Measurements from ENCODE around the gene NTNG2. TPM values are rescaled to one million over a fixed set of nuclear protein-coding genes. Genes with fewer than 3 reads are reported as not detected.
"Not testable (repeated sequence)": the region's sequence is repeated elsewhere in the genome, so short reads cannot be mapped to it uniquely, and the experiment has no call there.

Gene NTNG2
- total RNA-seq, 4 donors from 2014 or later: 1.4 to 4.4 TPM; not detected in 2

GRCh38 chr9:132129535-132129934 is 32.3 kb upstream of the NTNG2 start:
- no peaks in the 10 kb centered on the region for H3K27me3 ChIP-seq
- no peak overlapping the region for H3K27ac ChIP-seq
- intact Hi-C loops (cut with DNase I; ENCODE audit: low total_unique reads): no loop called here
- no peak overlapping the region for H3K4me3 ChIP-seq
- no peak for DNase-seq
- TF ChIP-seq POLR2A (IDR thresholded peaks at IDR 0.05) (no peak), CTCF (IDR thresholded peaks at IDR 0.05) (no peak)
- H3K9me3 ChIP-seq: no peaks in the 10 kb centered on the region
- H3K4me1 ChIP-seq: no peaks in the 10 kb centered on the region
- H3K36me3 ChIP-seq: no peaks in the 10 kb centered on the region

GRCh38 chr9:132134085-132134484 is 27.8 kb upstream of the NTNG2 start:
- intact Hi-C loops (cut with DNase I; ENCODE audit: low total_unique reads); DNase-seq; H3K27me3 ChIP-seq: not testable (repeated sequence)

GRCh38 chr9:132135456-132135855 is 26.4 kb upstream of the NTNG2 start:
- peaks cover 0 to 6% of the 10 kb centered on the region in 2 donors for H3K27me3 ChIP-seq
- DNase-seq: no peak
- TF ChIP-seq POLR2A (IDR thresholded peaks at IDR 0.05): no peak
- TF ChIP-seq CTCF (IDR thresholded peaks at IDR 0.05): no peak

More at GRCh38 chr9:132134085-132134484, 27.8 kb upstream of the NTNG2 start:
- not testable (repeated sequence) for H3K9me3 ChIP-seq, H3K4me3 ChIP-seq, H3K36me3 ChIP-seq, H3K4me1 ChIP-seq, H3K27ac ChIP-seq

GRCh38 chr9:132136151-132136780 is 25.6 kb upstream of the NTNG2 start:
- no peak overlapping the region for H3K27ac ChIP-seq
- H3K9me3 ChIP-seq: no peaks in the 10 kb centered on the region
- DNase-seq: no peak
- intact Hi-C loops (cut with DNase I; ENCODE audit: low total_unique reads): no loop called here
- H3K4me3 ChIP-seq: no peak overlapping the region
- H3K36me3 ChIP-seq: no peaks in the 10 kb centered on the region
- H3K27me3 ChIP-seq: peaks cover 0 to 10% of the 10 kb centered on the region in 2 donors
- TF ChIP-seq CTCF (IDR thresholded peaks at IDR 0.05): no peak
- no peak for TF ChIP-seq POLR2A (IDR thresholded peaks at IDR 0.05)
- H3K4me1 ChIP-seq: no peaks in the 10 kb centered on the region

More at GRCh38 chr9:132135456-132135855, 26.4 kb upstream of the NTNG2 start:
- H3K4me3 ChIP-seq: no peak overlapping the region
- H3K27ac ChIP-seq: no peak overlapping the region
- H3K36me3 ChIP-seq: no peaks in the 10 kb centered on the region
- H3K9me3 ChIP-seq: no peaks in the 10 kb centered on the region
- no peaks in the 10 kb centered on the region for H3K4me1 ChIP-seq
- intact Hi-C loops (cut with DNase I; ENCODE audit: low total_unique reads): no loop called here

GRCh38 chr9:132141344-132141947 is 20.4 kb upstream of the NTNG2 start:
- no peak overlapping the region for H3K4me3 ChIP-seq
- intact Hi-C loops (cut with DNase I; ENCODE audit: low total_unique reads): no loop called here
- H3K4me1 ChIP-seq: no peaks in the 10 kb centered on the region
- DNase-seq: no peak
- no peaks in the 10 kb centered on the region for H3K36me3 ChIP-seq
- no peaks in the 10 kb centered on the region for H3K9me3 ChIP-seq
- TF ChIP-seq POLR2A (IDR thresholded peaks at IDR 0.05): no peak
- no peak overlapping the region for H3K27ac ChIP-seq
- H3K27me3 ChIP-seq: peaks cover 0 to 22% of the 10 kb centered on the region in 2 donors

- H3K9me3 ChIP-seq: no peaks in the 10 kb centered on the region
- intact Hi-C loops (cut with DNase I; ENCODE audit: low total_unique reads): no loop called here
- no peak overlapping the region for H3K27ac ChIP-seq
- no peaks in the 10 kb centered on the region for H3K36me3 ChIP-seq
- H3K4me3 ChIP-seq: no peak overlapping the region
- TF ChIP-seq CTCF (IDR thresholded peaks at IDR 0.05) (no peak), POLR2A (IDR thresholded peaks at IDR 0.05) (no peak)
- no peak for DNase-seq
- H3K27me3 ChIP-seq: peaks cover 0 to 22% of the 10 kb centered on the region in 2 donors
- no peaks in the 10 kb centered on the region for H3K4me1 ChIP-seq
Measured at GRCh38 chr9:132141948-132142594, 19.8 kb upstream of the NTNG2 start.
